ENCODE data around the gene CBR4. TPM values are rescaled to one million over a fixed set of nuclear protein-coding genes. Genes with fewer than 3 reads are reported as not detected.

CBR4 gene
- total RNA-seq, 1 experiment from 2014 or later: 33.6 TPM

DNA sequence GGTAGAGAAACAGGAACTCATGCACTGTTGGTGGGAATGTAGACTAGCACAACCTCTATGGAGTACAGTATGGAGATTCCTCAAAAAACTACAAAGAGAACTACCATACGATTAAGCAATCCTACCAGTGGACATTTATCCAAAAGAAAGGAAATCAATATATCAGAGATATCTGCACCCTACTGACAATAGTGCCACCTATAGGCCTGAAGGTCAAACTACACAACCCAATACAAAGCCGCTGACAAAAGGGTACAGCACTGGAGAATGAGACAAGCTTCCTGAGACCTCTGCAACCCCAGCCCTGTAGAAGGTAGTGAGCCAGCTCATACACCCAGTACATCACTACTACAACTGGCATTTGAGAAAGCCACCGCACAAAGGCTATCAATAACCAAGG, 67.1 kb downstream of the CBR4 start:
- no peak overlapping the region for H3K4ac ChIP-seq (ENCODE audit: low read depth, low read length)
- Mint-ChIP-seq H3K9me3 (peaks cover 0 to 6% of the 10 kb centered on the region in 2 experiments; a peak in 3 of 5 replicates), H3K27me3 (ENCODE audit: low read depth) (no peaks in the 10 kb centered on the region), H3K36me3 (ENCODE audit: insufficient read depth in 1 of 3, low read depth in 3 of 3) (peaks cover 2 to 13% (median 2%) of the 10 kb centered on the region in 3 experiments; a peak in 4 of 7 replicates), H3K4me3 (no peak overlapping the region), H3K4me1 (peaks cover 8 to 10% of the 10 kb centered on the region in 2 experiments; a peak in 3 of 4 replicates), H3K27ac (no peak overlapping the region)
- no CpG with 5 or more reads among the region's 3 CpGs for WGBS (ENCODE audit: extremely low coverage, insufficient read length, low lambda C conversion rate)
- H4K5ac ChIP-seq (ENCODE audit: insufficient read length, low read depth, low read length): no peak overlapping the region
- H3K18ac ChIP-seq (ENCODE audit: insufficient read length, low read depth, low read length): no peak overlapping the region
- no peak overlapping the region for H2BK120ac ChIP-seq (ENCODE audit: low read depth, low read length, poor library complexity, severe bottlenecking)
- H2BK20ac ChIP-seq (ENCODE audit: low read depth, low read length, poor library complexity, severe bottlenecking): no peak overlapping the region
- peak; percentile 48 for DNase-seq
- no peak overlapping the region for H2BK12ac ChIP-seq (ENCODE audit: insufficient read length, low read depth, low read length)
- no peaks in the 10 kb centered on the region for H4K20me1 ChIP-seq (ENCODE audit: control insufficient read depth, insufficient read depth, insufficient read length)
- no peaks in the 10 kb centered on the region for H3K4me1 ChIP-seq (ENCODE audit: insufficient read depth, low read length)
- no peak overlapping the region for H2AFZ ChIP-seq (ENCODE audit: low read length)
- H3K14ac ChIP-seq (ENCODE audit: insufficient read depth, low read length): no peak overlapping the region
- H2AK5ac ChIP-seq (ENCODE audit: insufficient read length, low read length): no peak overlapping the region
- TF ChIP-seq, protein P1, sequence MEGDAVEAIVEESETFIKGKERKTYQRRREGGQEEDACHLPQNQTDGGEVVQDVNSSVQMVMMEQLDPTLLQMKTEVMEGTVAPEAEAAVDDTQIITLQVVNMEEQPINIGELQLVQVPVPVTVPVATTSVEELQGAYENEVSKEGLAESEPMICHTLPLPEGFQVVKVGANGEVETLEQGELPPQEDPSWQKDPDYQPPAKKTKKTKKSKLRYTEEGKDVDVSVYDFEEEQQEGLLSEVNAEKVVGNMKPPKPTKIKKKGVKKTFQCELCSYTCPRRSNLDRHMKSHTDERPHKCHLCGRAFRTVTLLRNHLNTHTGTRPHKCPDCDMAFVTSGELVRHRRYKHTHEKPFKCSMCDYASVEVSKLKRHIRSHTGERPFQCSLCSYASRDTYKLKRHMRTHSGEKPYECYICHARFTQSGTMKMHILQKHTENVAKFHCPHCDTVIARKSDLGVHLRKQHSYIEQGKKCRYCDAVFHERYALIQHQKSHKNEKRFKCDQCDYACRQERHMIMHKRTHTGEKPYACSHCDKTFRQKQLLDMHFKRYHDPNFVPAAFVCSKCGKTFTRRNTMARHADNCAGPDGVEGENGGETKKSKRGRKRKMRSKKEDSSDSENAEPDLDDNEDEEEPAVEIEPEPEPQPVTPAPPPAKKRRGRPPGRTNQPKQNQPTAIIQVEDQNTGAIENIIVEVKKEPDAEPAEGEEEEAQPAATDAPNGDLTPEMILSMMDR (conservative IDR thresholded peaks at IDR 0.05): peak; percentile 84
- no peak overlapping the region for H3K27ac ChIP-seq (ENCODE audit: insufficient read length, low read depth, low read length)
- no peak overlapping the region for H3K23ac ChIP-seq (ENCODE audit: insufficient read length, low read depth, low read length)
- no peak overlapping the region for H2BK5ac ChIP-seq (ENCODE audit: insufficient read length, low read length)
- H3K9ac ChIP-seq (ENCODE audit: extremely low read depth, insufficient read length, low read length): no peak overlapping the region
- no peaks in the 10 kb centered on the region for H3K23me2 ChIP-seq (ENCODE audit: insufficient read length, low read depth, low read length, poor library complexity, severe bottlenecking)
- no peak overlapping the region for H2BK15ac ChIP-seq (ENCODE audit: low read depth, low read length)
- H3T11ph ChIP-seq (ENCODE audit: low read length): no peak overlapping the region
- H3K56ac ChIP-seq (ENCODE audit: insufficient read length, low read depth, low read length): no peak overlapping the region
- H3K27me3 ChIP-seq (ENCODE audit: insufficient read depth, low read length): no peaks in the 10 kb centered on the region
- H3K79me1 ChIP-seq (ENCODE audit: insufficient read depth, low read depth, low read length, poor library complexity, severe bottlenecking): no peaks in the 10 kb centered on the region
- H4K91ac ChIP-seq (ENCODE audit: insufficient read length, low read depth, low read length): no peak overlapping the region
- no peak overlapping the region for H4K8ac ChIP-seq (replicated peaks; ENCODE audit: insufficient read length, low read depth, low read length)
- no peaks in the 10 kb centered on the region for H3K79me2 ChIP-seq (ENCODE audit: insufficient read depth, low read length)
- no peak overlapping the region for H3K4me2 ChIP-seq (ENCODE audit: insufficient read depth, insufficient read length, low read length)
- no peaks in the 10 kb centered on the region for H3K9me3 ChIP-seq (ENCODE audit: control insufficient read depth, low read depth, low read length)
